ENCODE results near the gene KRT222. TPM values are rescaled to one million over a fixed set of nuclear protein-coding genes. Genes with fewer than 3 reads are reported as not detected.

KRT222 gene
- polyA plus RNA-seq, 1 donor (not counting 4 experiments of a cell fraction or from before 2014, with no cell fraction given), result 0.76 TPM

DNA sequence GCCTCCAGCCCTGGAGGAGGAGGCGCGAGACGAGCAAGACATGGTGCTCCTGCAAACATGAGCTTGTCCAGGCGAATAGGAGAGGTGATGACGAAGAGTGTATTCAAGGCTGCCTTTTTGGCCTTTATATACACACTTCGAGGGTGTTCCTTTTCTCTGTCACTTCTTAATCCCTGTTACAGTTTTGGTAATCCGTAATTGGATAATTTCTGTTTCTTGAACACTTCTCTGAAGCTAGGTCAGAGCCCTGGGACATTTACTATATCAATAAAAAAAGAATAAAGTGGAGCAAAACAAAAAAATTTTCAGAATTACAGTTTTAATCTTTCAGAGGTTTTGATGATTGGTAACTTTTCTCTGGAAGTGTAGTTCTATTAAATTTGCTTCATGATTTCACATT is 38.7 kb upstream of the KRT222 start, which contains the start of gene KRT24:
Gene KRT24 (minus strand): TSS at position 101 of the 400 bp plus-strand sequence. CDS start 59 bp downstream, at position 42.
- FAIRE-seq, result peak; percentile 63
- H2AFZ ChIP-seq (ENCODE audit: control insufficient read depth, low read length), result peak within 1 kb of the TSS; percentile 14

GRCh38 chr17:40702271-40702670 is 37.3 kb upstream of the KRT222 start:
- Histone ChIP-seq H3K9me1 (ENCODE audit: control insufficient read depth, extremely low read depth, insufficient read depth, low read length) (no peaks in the 10 kb centered on the region), H2AFZ (ENCODE audit: control insufficient read depth, low read length) (no peak overlapping the region), H3K27me3 (ENCODE audit: control insufficient read depth, extremely low read depth, insufficient read depth, low read length) (no peaks in the 10 kb centered on the region), H3K36me3 (ENCODE audit: control insufficient read depth in 2 of 2, extremely low read depth in 1 of 2, insufficient read depth in 2 of 2, low read length in 2 of 2) (no peaks in the 10 kb centered on the region), H3K79me2 (ENCODE audit: control insufficient read depth, insufficient read depth, low read length) (no peaks in the 10 kb centered on the region), H4K20me1 (ENCODE audit: control insufficient read depth, extremely low read depth, insufficient read depth, low read length) (no peaks in the 10 kb centered on the region), H3K4me3 (ENCODE audit: control insufficient read depth in 2 of 3, extremely low read depth in 1 of 3, insufficient read depth in 2 of 3, low read depth in 1 of 3, low read length in 3 of 3) (no peak overlapping the region), H3K27ac (ENCODE audit: control insufficient read depth, insufficient read depth, low read length) (no peak overlapping the region), H3K4me2 (ENCODE audit: control insufficient read depth, extremely low read depth, insufficient read depth, low read depth, low read length) (no peak overlapping the region), H3K9ac (ENCODE audit: control insufficient read depth, extremely low read depth, insufficient read depth, low read length) (no peak overlapping the region), H3K9me3 (ENCODE audit: control insufficient read depth, low read depth, low read length) (no peaks in the 10 kb centered on the region), H3K4me1 (ENCODE audit: control insufficient read depth, extremely low read depth, insufficient read depth, low read length) (peaks cover 6% of the 10 kb centered on the region)
- dilution Hi-C loops (cut with MboI; ENCODE audit: extremely low pct_ligation_motif_present, low sequenced_read_pairs), result no loop called here
- TF ChIP-seq EZH2 (IDR thresholded peaks at IDR 0.05; ENCODE audit: low read length), result no peak
- FAIRE-seq, result no peak
- DNase-seq (ENCODE audit: low read depth, low spot score), result no peak

More for the DNA sequence above, 38.7 kb upstream of the KRT222 start, which contains the start of gene KRT24:
- Histone ChIP-seq H3K4me3 (ENCODE audit: control insufficient read depth in 2 of 3, extremely low read depth in 1 of 3, insufficient read depth in 2 of 3, low read depth in 1 of 3, low read length in 3 of 3) (no peak within 1 kb of the TSS), H3K27ac (ENCODE audit: control insufficient read depth, insufficient read depth, low read length) (no peak within 1 kb of the TSS), H3K4me1 (ENCODE audit: control insufficient read depth, extremely low read depth, insufficient read depth, low read length) (peaks cover 7% of the 10 kb centered on the region), H3K9ac (ENCODE audit: control insufficient read depth, extremely low read depth, insufficient read depth, low read length) (no peak within 1 kb of the TSS), H3K79me2 (ENCODE audit: control insufficient read depth, insufficient read depth, low read length) (no peaks in the 10 kb centered on the region), H4K20me1 (ENCODE audit: control insufficient read depth, extremely low read depth, insufficient read depth, low read length) (no peaks in the 10 kb centered on the region), H3K4me2 (ENCODE audit: control insufficient read depth, extremely low read depth, insufficient read depth, low read depth, low read length) (no peak within 1 kb of the TSS), H3K36me3 (ENCODE audit: control insufficient read depth in 2 of 2, extremely low read depth in 1 of 2, insufficient read depth in 2 of 2, low read length in 2 of 2) (no peaks in the 10 kb centered on the region), H3K9me1 (ENCODE audit: control insufficient read depth, extremely low read depth, insufficient read depth, low read length) (no peaks in the 10 kb centered on the region), H3K27me3 (ENCODE audit: control insufficient read depth, extremely low read depth, insufficient read depth, low read length) (no peaks in the 10 kb centered on the region), H3K9me3 (ENCODE audit: control insufficient read depth, low read depth, low read length) (no peaks in the 10 kb centered on the region)
- DNase-seq (ENCODE audit: low read depth, low spot score), result no peak
- dilution Hi-C loops (cut with MboI; ENCODE audit: extremely low pct_ligation_motif_present, low sequenced_read_pairs), result no loop called here
- TF ChIP-seq EZH2 (IDR thresholded peaks at IDR 0.05; ENCODE audit: low read length) (no peak), CTCF (optimal IDR thresholded peaks at IDR 0.05 in 1 of 3, IDR thresholded peaks at IDR 0.05 in 1 of 3, conservative IDR thresholded peaks at IDR 0.05 in 1 of 3; ENCODE audit: extremely low read depth in 1 of 3, insufficient read depth in 2 of 3, low read length in 3 of 3) (no peak)

DNA sequence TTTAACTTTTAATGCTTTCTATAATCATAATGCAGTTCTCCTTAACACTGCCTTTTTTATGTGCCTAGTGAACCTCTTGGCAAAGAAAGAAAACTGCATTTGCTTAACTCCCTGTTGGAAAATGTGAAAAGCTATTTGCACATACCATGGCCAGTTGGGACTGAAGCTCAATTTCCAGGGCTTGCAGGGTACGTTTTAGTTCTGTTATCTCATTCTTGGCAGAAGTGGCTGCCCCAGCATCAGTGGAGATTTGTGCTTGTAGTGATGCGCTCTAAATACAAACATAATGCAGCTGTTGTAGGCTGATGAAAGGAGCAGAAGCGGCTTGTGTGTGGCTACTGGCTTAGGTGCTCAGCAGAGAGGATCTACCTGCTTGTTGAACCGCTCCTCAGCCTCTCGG is 34.9 kb upstream of the KRT222 start:
- DNase-seq (ENCODE audit: low read depth, low spot score), result no peak
- FAIRE-seq, result no peak
- dilution Hi-C loops (cut with MboI; ENCODE audit: extremely low pct_ligation_motif_present, low sequenced_read_pairs), result no loop called here
- no peaks in the 10 kb centered on the region for H4K20me1 ChIP-seq (ENCODE audit: control insufficient read depth, extremely low read depth, insufficient read depth, low read length)
- no peaks in the 10 kb centered on the region for H3K36me3 ChIP-seq (ENCODE audit: control insufficient read depth in 2 of 2, extremely low read depth in 1 of 2, insufficient read depth in 2 of 2, low read length in 2 of 2)
- H3K4me3 ChIP-seq (ENCODE audit: control insufficient read depth in 2 of 3, extremely low read depth in 1 of 3, insufficient read depth in 2 of 3, low read depth in 1 of 3, low read length in 3 of 3), result no peak overlapping the region
- peaks cover 11% of the 10 kb centered on the region for H3K4me1 ChIP-seq (ENCODE audit: control insufficient read depth, extremely low read depth, insufficient read depth, low read length)
- no peak overlapping the region for H3K27ac ChIP-seq (ENCODE audit: control insufficient read depth, insufficient read depth, low read length)
- TF ChIP-seq EZH2 (IDR thresholded peaks at IDR 0.05; ENCODE audit: low read length) (no peak), CTCF (optimal IDR thresholded peaks at IDR 0.05 in 1 of 3, IDR thresholded peaks at IDR 0.05 in 1 of 3, conservative IDR thresholded peaks at IDR 0.05 in 1 of 3; ENCODE audit: extremely low read depth in 1 of 3, insufficient read depth in 2 of 3, low read length in 3 of 3) (no peak)
- no peak overlapping the region for H3K9ac ChIP-seq (ENCODE audit: control insufficient read depth, extremely low read depth, insufficient read depth, low read length)
- H3K4me2 ChIP-seq (ENCODE audit: control insufficient read depth, extremely low read depth, insufficient read depth, low read depth, low read length), result no peak overlapping the region
- no peak overlapping the region for H2AFZ ChIP-seq (ENCODE audit: control insufficient read depth, low read length)
- no peaks in the 10 kb centered on the region for H3K79me2 ChIP-seq (ENCODE audit: control insufficient read depth, insufficient read depth, low read length)
- no peaks in the 10 kb centered on the region for H3K27me3 ChIP-seq (ENCODE audit: control insufficient read depth, extremely low read depth, insufficient read depth, low read length)
- no peaks in the 10 kb centered on the region for H3K9me3 ChIP-seq (ENCODE audit: control insufficient read depth, low read depth, low read length)
- no peaks in the 10 kb centered on the region for H3K9me1 ChIP-seq (ENCODE audit: control insufficient read depth, extremely low read depth, insufficient read depth, low read length)
